T-cell (primary cell): Measurements from ENCODE around the gene CD79A. TPM values are rescaled to one million over a fixed set of nuclear protein-coding genes. Genes with fewer than 3 reads are reported as not detected.

Experiments used
- ATAC-seq, 4 experiments: fragments of 200-7000 bp in 3 of 4; fragments of 150-1000 bp in 1 of 4; cut with Tn5 transposase; replicated peaks in 1 of 4; 1 replicate in 3 of 4; 2 replicates in 1 of 4; pipeline ENCODE4 v1.10.0; 2021; ENCODE audit warnings: moderate library complexity in 3 of 4, mild to moderate bottlenecking in 2 of 4, moderate number of reproducible peaks in 1 of 4
- CTCF ChIA-PET, 2 donors: fragments of 300-600 bp; sonication (Branson Sonifier 250); formaldehyde crosslinking; loops; one replicate each; lab custom pipeline; 2022; ENCODE audit warnings: antibody characterized with exemption in 2 of 2; lab: Charles Lee
- POLR2A ChIA-PET, 2 donors: fragments of 300-600 bp; sonication (Branson Sonifier 250); formaldehyde crosslinking; loops; one replicate each; lab custom pipeline; 2022; ENCODE audit warnings: antibody characterized with exemption in 2 of 2; lab: Charles Lee
- DNase-seq, 35 experiments: peaks; one replicate each; pipeline versions ENCODE4 v3.0.0 to v3.0.0-alpha.2; 2013 to 2023
- H3K27ac ChIP-seq: one replicate; pipeline ENCODE4 v1.5.1; 2013; ENCODE audit warnings: low read length
- H3K27me3 ChIP-seq, 2 experiments: replicated peaks in 1 of 2; 1 replicate in 1 of 2; 2 replicates in 1 of 2; pipeline versions ENCODE4 v1.6.1 to v1.7.0; 2013; ENCODE audit warnings: low read length in 1 of 2, mixed read lengths in 1 of 2; ENCODE audit not compliant: control insufficient read depth in 2 of 2, insufficient read depth in 2 of 2; ENCODE audit errors: extremely low read depth in 1 of 2
- H3K36me3 ChIP-seq, 2 donors: 1 replicate in 1 of 2; 2 replicates in 1 of 2; pipeline versions ENCODE4 v1.6.1 to v1.7.0; 2013; ENCODE audit warnings: low read length in 1 of 2; ENCODE audit not compliant: control insufficient read depth in 2 of 2, insufficient read depth in 1 of 2; ENCODE audit errors: extremely low read depth in 1 of 2
- H3K4me1 ChIP-seq, 2 experiments: 1 replicate in 1 of 2; 2 replicates in 1 of 2; pipeline versions ENCODE4 v1.6.1 to v1.7.0; 2013; ENCODE audit warnings: low read length in 2 of 2, mixed read lengths in 1 of 2; ENCODE audit not compliant: insufficient read depth in 2 of 2, control insufficient read depth in 1 of 2; ENCODE audit errors: extremely low read depth in 1 of 2
- H3K4me3 ChIP-seq, 2 donors: 1 replicate in 1 of 2; 2 replicates in 1 of 2; pipeline versions ENCODE4 v1.5.1 to v1.7.0; 2013; ENCODE audit warnings: mild to moderate bottlenecking in 2 of 2, low read length in 1 of 2, moderate library complexity in 1 of 2; ENCODE audit not compliant: control insufficient read depth in 1 of 2; ENCODE audit errors: extremely low read depth in 1 of 2
- H3K9me3 ChIP-seq: 2 replicates; pipeline ENCODE4 v1.7.0; 2013
- H3K27ac Mint-ChIP-seq, 2 donors: one replicate each; pipeline ENCODE4 v1.8.0; 2020 to 2021; ENCODE audit warnings: mild to moderate bottlenecking in 2 of 2, mixed read lengths in 2 of 2
- H3K27me3 Mint-ChIP-seq, 2 donors: one replicate each; pipeline ENCODE4 v1.8.0; 2021 to 2022; ENCODE audit warnings: mixed read lengths in 2 of 2
- H3K36me3 Mint-ChIP-seq: one replicate; pipeline ENCODE4 v1.8.0; 2021; ENCODE audit warnings: mixed read lengths
- H3K4me1 Mint-ChIP-seq, 3 donors: one replicate each; pipeline ENCODE4 v1.8.0; 2020 to 2022; ENCODE audit warnings: mixed read lengths in 3 of 3, mild to moderate bottlenecking in 1 of 3
- H3K4me3 Mint-ChIP-seq, 3 donors: one replicate each; pipeline ENCODE4 v1.8.0; 2020 to 2022; ENCODE audit warnings: mild to moderate bottlenecking in 3 of 3, mixed read lengths in 3 of 3, moderate library complexity in 3 of 3
- H3K9me3 Mint-ChIP-seq, 3 donors: one replicate each; pipeline ENCODE4 v1.8.0; 2020 to 2022; ENCODE audit warnings: mixed read lengths in 3 of 3
- WGBS: methylation state at CpG from one replicate; pipeline ENCODE4 v1.1.5; 2013; ENCODE audit warnings: missing lambda C conversion rate; ENCODE audit not compliant: insufficient coverage; 5-methylcytosine and 5-hydroxymethylcytosine counted together
- total RNA-seq, 35 experiments: library from RNA in 6 of 35; stranded (reverse) in 6 of 35; fragments of 120-200 nt in 1 of 35; gene quantifications; one replicate each; pipeline versions ENCODE4 v1.2.1 to v1.2.4 and lab custom pipeline; 2013 to 2026

CD79A gene
- total RNA-seq, 5 donors from 2014 or later (not counting 1 experiment from before 2014, with no cell fraction given): 15.9 to 51.1 (median 19.0) TPM

DNA sequence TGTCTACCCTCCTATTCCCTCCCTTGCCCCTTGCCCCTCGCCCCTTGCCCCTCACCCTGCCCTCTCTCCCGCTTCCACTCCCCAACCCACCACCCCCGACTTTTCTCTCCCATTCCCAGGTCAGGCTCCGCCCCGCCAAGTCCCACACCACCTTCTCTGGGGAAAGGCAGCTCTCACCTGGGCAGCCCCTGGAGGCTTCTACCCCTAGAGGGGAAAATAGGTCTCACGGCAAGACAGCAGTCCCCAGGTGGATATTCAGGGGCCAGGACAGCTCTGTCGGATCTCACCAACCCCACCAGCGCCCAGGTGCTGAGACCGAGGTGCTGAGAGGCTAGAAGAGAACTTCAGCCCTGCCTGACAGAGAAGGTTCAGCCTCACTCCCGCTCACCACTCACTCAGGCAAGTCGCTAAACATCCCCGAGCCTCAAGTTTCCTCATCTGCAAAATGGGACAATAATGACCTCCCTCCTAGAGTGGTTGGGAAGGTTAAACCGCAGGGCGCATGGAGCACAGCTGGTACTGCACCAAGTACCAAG is 52.5 kb downstream of the CD79A start:
- Mint-ChIP-seq H3K9me3 (no peaks in the 10 kb centered on the region), H3K27ac (peak overlapping the region; percentile 79 to 84), H3K27me3 (no peaks in the 10 kb centered on the region), H3K36me3 (no peaks in the 10 kb centered on the region), H3K4me1 (peaks cover 38 to 47% (median 42%) of the 10 kb centered on the region in 3 donors), H3K4me3 (peak overlapping the region in 2 of 3 donors; percentile 81 to 89)
- ChIA-PET CTCF (interaction anchor here in 1 of 2 donors (0.9 kb wide), 1 partner anchor 70 kb away, joined by 3 read pairs; the partner anchor contains the start of gene RPS19), POLR2A (no interaction called here)
- Histone ChIP-seq H3K27ac (no peak overlapping the region), H3K4me1 (peaks cover 20 to 45% of the 10 kb centered on the region in 2 experiments), H3K9me3 (no peaks in the 10 kb centered on the region), H3K27me3 (peaks cover 7 to 17% of the 10 kb centered on the region in 2 experiments), H3K4me3 (peak overlapping the region in 1 of 2 donors; percentile 69), H3K36me3 (no peaks in the 10 kb centered on the region)
- DNase-seq (no peak), ATAC-seq (no peak)
- 45% methylated on average over 3 of the region's 14 CpGs for WGBS

DNA sequence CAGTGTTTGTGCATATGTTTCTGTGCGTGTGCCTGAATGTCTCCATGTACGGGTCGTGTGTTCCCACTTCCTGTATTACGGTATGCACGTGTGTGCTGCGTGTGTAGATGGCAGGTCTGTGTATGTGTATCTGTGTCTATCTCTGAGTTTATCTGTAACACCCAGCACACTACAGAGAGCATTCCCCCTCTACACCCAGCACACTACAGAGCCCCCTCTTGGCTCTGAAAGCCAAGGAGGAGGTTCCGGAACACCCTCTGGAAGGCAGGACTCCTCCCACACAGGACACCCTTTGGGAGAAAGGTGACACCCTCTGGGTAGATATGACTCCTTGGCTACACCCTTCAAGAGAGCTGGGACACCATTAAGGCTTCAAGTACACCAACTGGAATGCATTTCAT is 53.2 kb downstream of the CD79A start:
- Histone ChIP-seq H3K27ac (no peak overlapping the region), H3K4me3 (no peak overlapping the region), H3K36me3 (no peaks in the 10 kb centered on the region), H3K27me3 (peaks cover 7 to 20% of the 10 kb centered on the region in 2 experiments), H3K9me3 (no peaks in the 10 kb centered on the region), H3K4me1 (peaks cover 24 to 53% of the 10 kb centered on the region in 2 experiments)
- peak overlapping the region; percentile 59 to 84 for H3K27ac Mint-ChIP-seq
- DNase-seq: peak in 1 of 35 experiments; percentile 37
- peaks cover 3 to 5% of the 10 kb centered on the region in 2 donors for H3K27me3 Mint-ChIP-seq
- ChIA-PET CTCF (no interaction called here), POLR2A (interaction anchor here in 1 of 2 donors (0.6 kb wide), 1 partner anchor 55 kb away, joined by 3 read pairs; no protein-coding TSS in a partner anchor)
- peak overlapping the region in 2 of 3 donors; percentile 49 to 62 for H3K4me3 Mint-ChIP-seq
- ATAC-seq: no peak
- H3K9me3 Mint-ChIP-seq: no peaks in the 10 kb centered on the region
- H3K36me3 Mint-ChIP-seq: no peaks in the 10 kb centered on the region
- no CpG with 5 or more reads among the region's 7 CpGs for WGBS
- H3K4me1 Mint-ChIP-seq: peaks cover 46 to 55% (median 50%) of the 10 kb centered on the region in 3 donors

Other genes with a start within 250 kb of the CD79A start
- gene CEACAM7, start 189.0 kb upstream of the CD79A start, total RNA-seq: not detected
- 1 to 10 TPM in 2 of 5 donors, under 1 TPM in 1, not detected in 2; 0.61 to 1.3 (median 1.0) TPM for gene CEACAM5, start 168.7 kb upstream of the CD79A start, total RNA-seq
- under 1 TPM in 3 of 5 donors, not detected in 2; 0.53 to 0.76 (median 0.67) TPM for gene CEACAM6, start 121.7 kb upstream of the CD79A start, total RNA-seq
- gene CEACAM3, start 80.7 kb upstream of the CD79A start, total RNA-seq: not detected
- gene LYPD4, start 32.6 kb upstream of the CD79A start, total RNA-seq: not detected
- gene DMRTC2, start 32.2 kb upstream of the CD79A start, total RNA-seq: not detected
- gene RPS19, start 17.0 kb upstream of the CD79A start, total RNA-seq: 1,000 to 10,000 TPM; 3,043 to 4,286 (median 3,822) TPM
- 1,000 to 10,000 TPM; 1,130 to 1,360 (median 1,288) TPM for gene ARHGEF1, start 5.9 kb downstream of the CD79A start, total RNA-seq
- 1 to 10 TPM; 5.9 to 8.5 (median 6.3) TPM for gene ERFL, start 51.2 kb downstream of the CD79A start, total RNA-seq
- gene RABAC1, start 82.0 kb downstream of the CD79A start, total RNA-seq: 100 to 1,000 TPM in 4 of 5 donors, 10 to 100 TPM in 1; 67.0 to 143 (median 131) TPM
- gene ATP1A3, start 117.0 kb downstream of the CD79A start, total RNA-seq: 10 to 100 TPM in 1 of 5 donors, 1 to 10 TPM in 4; 4.3 to 14.4 (median 6.3) TPM
- gene GRIK5, start 192.9 kb downstream of the CD79A start, total RNA-seq: 1 to 10 TPM in 3 of 5 donors, under 1 TPM in 2; 0.26 to 1.5 (median 1.3) TPM
- 10 to 100 TPM; 18.4 to 27.4 (median 26.6) TPM for gene ZNF574, start 198.9 kb downstream of the CD79A start, total RNA-seq